ENCODE measurements around the gene DTYMK.

The DTYMK gene

DNA sequence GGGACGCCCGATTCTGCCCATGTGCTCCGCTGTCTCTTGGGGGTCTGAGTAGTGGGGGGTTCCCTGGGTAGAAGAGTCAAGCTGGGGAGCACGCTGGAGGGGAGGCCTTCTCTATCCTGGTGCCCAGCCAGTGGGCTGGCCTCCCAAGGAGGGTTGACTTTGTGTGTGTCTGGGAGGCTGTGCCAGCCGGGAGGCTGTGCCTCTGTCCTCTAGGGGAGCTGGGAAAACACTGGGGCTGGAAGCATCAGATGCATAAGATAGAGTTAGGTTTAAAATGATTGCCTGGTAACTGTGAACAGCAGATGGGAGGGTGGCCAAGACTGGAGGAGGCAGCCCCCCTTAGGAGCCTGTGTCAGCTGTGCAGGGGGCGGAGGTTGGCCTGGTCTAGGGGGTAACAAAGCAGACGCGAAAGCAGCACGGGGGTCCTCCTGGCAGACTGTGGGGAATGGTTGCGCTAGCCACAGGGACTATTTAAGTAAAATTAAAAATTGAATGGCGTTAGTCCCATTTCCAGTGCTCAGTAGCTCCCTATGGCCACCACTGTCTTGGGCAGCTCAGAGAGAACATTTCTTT is 16.5 kb upstream of the DTYMK start:
- peak in 1 of 2 experiments; percentile 7 for DNase-seq

DNA sequence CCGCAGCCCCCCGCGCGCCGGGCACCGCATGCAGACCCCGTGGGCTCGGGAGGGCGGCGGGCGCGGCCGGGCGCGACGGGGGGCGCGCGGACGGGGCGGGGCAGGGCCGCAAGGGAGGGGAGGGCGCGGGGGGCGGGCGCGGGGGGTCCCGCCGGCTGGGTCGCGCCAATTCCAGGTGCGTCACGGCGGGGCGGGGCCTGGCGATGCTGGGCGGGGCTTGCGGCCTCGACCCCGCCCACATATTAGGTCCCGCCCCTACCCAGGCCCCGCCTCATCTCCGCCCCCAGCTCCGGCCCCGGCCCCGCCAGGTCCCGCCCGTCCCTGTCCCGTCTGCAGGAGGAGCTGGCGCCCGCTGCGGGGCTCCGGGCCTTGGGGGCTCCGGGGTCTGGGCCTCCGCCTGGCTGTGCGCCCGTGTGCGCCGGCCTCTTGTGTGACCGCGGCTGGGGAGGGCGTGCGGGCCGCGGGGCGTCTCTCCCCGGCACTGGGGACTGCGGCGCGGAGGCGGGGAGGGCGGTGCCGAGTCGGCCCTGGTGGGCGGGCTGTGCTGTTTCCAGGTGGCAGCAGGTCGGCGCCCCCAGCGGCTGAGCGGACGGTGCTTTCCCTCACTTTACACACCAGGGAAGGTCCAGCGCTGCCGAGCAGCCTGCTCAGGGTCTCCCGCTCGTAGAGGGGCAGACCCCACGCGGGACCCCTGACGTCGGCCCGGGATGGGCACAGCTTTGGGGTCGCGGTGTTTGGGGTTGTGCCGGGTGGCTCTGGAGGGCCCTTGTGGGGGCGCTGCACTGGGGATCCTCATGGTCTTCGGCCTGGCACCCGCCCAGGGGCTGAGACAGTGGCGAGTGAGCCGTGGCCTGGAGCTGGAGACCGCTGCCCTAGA is 15.8 kb upstream of the DTYMK start:
- peak; percentile 73 to 74 for DNase-seq

GRCh38 chr2:241701399-241702154 is 15.0 kb upstream of the DTYMK start, which contains the start of gene ING5:
Gene ING5, plus strand, starts transcription at chr2:241702039. Its CDS starts 27 bp downstream, at chr2:241702066.
- peak; percentile 91 to 95 for DNase-seq

DNA sequence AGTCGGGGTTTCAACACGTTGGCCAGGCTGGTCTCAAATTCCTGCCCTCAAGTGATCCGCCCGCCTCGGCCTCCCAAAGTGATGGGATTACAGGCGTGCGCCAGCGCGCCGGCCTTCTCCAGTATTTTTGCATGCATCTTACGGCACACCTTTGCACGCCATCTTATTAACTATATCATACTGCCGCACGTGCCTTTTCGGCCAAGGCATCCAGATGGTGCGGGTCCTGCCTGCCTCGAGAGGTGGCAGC is 14.5 kb upstream of the DTYMK start:
- no peak for DNase-seq

DNA sequence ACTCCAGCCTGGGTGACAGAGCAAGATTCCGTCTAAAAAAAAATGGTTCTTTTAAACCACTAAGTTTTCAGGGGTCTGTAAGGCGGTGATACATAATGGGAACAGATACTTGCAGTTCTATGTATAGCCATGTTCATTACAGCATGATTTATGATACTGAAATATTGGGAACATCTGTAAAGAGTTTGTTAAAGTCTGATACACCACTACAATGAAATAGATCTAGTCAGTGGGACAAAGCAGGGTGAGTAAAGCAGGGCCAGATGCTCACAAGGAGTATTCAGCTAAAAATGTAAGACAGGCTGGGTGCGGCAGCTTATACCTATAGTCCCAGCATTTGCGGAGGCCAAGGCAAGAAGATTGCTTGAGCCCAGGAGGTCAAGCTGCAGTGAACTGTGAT is 9.0 kb upstream of the DTYMK start:
- no peak for DNase-seq

DNA sequence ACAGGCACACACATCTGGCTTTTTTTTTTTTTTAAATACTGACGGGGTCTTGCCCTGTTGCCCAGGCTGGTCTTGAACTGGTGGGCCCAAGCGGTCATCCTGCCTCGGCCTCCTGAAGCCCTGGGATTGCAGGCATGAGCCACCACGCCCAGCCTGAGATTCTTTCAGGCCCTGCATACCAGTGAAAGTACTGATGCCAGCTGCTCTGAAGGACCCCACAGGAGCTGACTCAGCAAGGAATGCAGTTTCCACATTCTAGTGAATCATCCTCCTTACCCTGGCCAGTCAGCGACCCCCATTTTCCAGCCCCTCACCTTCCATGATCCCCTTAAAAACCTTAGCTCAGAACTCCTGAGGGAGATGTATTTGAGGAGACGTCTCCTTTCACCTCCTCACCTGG is 5.8 kb upstream of the DTYMK start:
- no peak for DNase-seq

DNA sequence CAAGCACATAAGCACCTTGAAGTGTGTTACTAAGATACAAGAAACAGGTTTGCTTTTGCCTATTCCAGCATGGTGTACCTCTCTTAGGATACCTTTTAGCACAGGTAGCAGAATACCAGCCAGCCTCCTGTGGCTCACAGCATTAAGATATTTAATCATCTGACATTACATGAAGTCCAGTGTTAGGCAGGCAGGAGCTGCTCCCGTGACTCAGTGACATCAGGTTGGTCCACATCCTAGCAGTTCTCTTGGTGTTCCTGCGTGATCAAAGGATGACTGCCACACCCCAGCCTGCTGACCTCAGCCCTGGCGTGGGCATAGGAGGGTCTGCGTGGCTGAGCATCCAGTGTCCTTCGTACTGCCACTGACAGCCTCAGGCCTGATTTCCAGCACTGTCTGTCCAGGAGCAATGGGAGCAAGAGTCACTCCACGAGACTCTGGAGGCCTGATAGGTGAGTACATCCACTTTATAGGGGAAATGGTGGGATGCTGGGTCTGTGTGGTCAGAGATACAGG is 3.6 kb upstream of the DTYMK start:
- no peak for DNase-seq

- no peak for DNase-seq
Observed at GRCh38 chr2:241689306-241689705, 2.7 kb upstream of the DTYMK start.

DNA sequence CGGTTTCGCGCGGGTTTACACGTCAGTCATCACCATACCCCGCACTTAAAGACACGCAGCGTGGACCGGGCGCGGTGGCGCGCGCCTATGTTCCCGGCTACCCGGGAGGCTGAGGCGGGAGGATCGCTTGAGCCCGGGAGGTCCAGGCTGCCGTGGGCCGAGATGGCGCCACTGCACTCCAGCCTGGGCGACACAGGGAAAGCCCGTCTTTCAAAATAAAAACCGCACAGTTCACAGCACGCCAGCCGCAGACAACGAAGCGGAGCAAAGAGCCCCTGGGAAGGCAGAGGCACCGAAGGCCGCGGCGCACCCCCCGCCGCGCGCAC is 328 bp downstream of the DTYMK start:
- no peak for DNase-seq

GRCh38 chr2:241680827-241681599 is 5.6 kb downstream of the DTYMK start:
- no peak for DNase-seq

DNA sequence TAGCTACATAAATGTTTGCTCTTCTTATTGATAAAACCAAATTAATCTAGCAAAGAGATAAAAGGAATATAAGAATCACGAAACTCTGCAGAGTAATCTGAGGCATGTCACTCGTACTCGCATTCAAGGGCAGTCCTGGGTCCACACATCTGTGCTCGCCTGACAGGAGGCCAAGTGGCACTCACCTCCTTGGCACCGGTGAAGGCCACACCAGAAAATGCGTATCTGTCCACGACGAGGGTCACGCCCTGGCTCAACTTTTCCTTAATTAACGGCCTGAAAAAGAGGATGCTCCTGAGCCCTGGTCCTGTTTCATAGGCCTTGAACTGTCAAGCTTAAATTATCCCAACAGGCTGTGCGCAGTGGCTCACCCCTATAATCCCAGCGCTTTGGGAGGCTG is 6.6 kb downstream of the DTYMK start:
- DNase-seq: no peak

- DNase-seq: no peak
Observed at GRCh38 chr2:241678784-241679540, 7.7 kb downstream of the DTYMK start.

GRCh38 chr2:241678307-241678706 is 8.3 kb downstream of the DTYMK start:
- no peak for DNase-seq

DNA sequence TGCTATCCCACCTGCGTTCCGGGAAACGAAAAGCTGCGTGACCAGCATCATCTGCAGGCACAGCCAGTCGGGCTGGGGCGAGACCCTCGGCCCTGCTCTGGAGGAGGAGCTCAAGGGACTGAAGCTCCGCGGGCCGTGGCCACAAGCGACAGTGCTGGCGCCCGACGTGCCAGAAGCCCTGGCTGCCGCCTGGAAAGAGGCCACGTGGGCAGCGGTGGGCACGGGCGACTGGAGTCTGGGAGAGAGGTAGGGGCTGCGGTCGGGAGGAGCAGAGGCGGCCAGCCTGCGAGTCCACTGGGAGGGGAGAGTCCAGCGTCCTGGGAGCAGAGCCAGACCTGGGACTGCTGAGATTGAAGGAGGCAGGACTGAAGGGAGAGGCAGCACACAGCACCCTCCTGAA is 9.2 kb downstream of the DTYMK start:
- DNase-seq: no peak

- no peak for DNase-seq
Observed at GRCh38 chr2:241676665-241677064, 9.9 kb downstream of the DTYMK start.

- DNase-seq: no peak
Observed at GRCh38 chr2:241675885-241676284, 10.7 kb downstream of the DTYMK start.

DNA sequence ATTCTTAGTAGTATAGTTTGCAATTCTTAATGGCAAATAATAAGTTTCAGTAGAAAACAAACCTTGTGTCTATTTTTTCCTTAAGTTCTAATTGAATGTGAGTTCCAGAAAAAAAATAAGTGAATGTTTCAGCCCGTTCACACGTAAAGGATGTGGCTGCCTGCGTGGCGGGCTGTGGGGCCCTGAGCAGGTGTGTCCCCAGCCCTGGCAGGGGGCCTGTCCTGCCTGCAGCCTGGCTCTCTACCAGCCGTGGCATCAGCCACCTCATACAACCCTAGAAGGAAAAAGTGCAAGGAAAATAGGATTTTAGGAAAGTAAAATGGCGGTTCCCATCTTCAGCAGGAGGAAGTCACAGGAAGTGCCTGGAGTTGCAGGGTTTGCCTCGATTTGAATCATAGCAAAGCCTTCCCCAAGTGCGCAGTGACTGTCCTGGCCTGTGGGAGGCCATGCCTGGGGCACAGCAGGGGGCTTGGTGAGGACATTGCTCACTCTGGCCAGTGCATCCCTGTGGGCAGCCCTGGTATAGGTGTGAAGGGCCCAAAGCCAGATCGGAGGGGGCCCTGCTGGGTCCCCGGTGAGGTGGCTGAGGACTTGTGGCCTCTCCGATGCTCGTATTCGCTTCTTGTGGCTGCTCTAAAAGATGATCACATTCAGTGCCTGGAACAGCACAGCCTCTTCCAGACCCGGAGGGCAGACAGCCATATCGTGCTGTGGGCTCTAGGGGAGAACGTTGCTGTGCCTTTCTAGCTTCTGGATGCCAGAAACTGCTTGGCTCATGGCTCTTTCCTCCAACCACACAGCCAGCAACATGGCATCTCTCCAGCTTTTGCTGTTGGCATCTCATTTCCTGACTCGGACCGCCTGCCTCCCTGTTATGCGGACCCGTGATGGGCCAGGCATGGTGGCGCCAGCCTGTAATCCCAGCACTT is 12.6 kb downstream of the DTYMK start:
- no peak for DNase-seq

GRCh38 chr2:241673189-241673663 is 13.4 kb downstream of the DTYMK start:
- DNase-seq: no peak

DNA sequence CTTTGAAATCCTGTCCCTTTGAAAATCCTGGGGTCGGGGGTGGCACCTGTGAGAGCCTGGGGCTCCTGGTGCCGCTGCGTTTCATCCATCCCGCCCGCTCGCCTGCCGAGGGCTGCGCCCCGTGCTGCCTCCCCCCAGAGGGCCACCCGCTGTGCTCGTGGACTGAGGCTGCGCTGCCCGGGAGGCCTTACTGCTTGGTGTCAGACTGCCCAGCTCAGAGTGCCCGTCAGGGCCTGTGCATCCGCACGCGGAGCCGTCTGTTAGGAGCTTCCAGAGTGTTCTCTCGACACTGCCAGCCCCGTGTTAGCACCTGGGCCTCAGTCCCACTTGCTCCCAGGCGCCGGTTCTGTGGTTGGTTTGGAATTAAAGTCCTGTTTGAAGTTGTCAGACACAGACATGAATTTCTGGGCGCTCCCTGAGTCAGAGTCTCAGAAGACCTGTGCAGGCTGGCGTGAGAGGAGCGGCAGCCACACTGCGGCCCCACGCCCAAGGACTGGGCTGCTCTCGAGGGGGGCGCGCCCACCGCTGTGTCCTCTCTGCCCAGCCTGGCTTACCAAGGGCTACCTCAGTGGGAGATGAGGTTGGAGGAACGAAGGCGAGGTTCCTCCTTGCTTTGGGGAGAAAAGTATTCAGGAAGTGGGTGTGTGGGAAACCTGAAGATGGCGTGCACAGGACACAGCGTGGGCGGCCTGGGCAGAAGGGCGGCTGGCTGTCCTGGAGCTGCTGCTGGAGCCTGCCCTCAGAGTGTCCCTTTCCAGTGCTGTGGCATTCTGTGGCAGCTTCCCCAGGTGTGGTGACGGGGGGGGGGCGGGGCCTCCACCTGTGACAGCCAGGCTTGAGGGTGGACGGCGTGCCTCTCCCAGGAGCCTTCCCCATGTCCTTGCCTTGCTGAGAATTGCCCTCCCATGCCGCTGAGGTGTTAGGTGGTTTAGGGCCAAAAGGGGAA is 14.1 kb downstream of the DTYMK start:
- no peak for DNase-seq

Data from NCI-H2081 (cell line).